ENCODE results near the gene PPP1R16B.

PPP1R16B gene

GRCh38 chr20:38827770-38828281 is 22.3 kb downstream of the PPP1R16B start:
- DNase-seq (ENCODE audit: low read depth in 2 of 2), result no peak

- DNase-seq (ENCODE audit: low read depth in 2 of 2), result no peak
These were observed 23.2 kb downstream of the PPP1R16B start for GRCh38 chr20:38828514-38829295.

- DNase-seq (ENCODE audit: low read depth in 2 of 2), result no peak
These were observed 23.9 kb downstream of the PPP1R16B start for GRCh38 chr20:38829296-38829875.

GRCh38 chr20:38830356-38830755 is 24.9 kb downstream of the PPP1R16B start:
- no peak for DNase-seq (ENCODE audit: low read depth in 2 of 2)

GRCh38 chr20:38831049-38831691 is 25.7 kb downstream of the PPP1R16B start:
- no peak for DNase-seq (ENCODE audit: low read depth in 2 of 2)

GRCh38 chr20:38831995-38832620 is 26.6 kb downstream of the PPP1R16B start:
- DNase-seq (ENCODE audit: low read depth in 2 of 2), result no peak

- DNase-seq (ENCODE audit: low read depth in 2 of 2), result no peak
These were observed 27.8 kb downstream of the PPP1R16B start for GRCh38 chr20:38833154-38833856.

- no peak for DNase-seq (ENCODE audit: low read depth in 2 of 2)
These were observed 28.3 kb downstream of the PPP1R16B start for GRCh38 chr20:38833857-38834164.

GRCh38 chr20:38834868-38835267 is 29.4 kb downstream of the PPP1R16B start:
- no peak for DNase-seq (ENCODE audit: low read depth in 2 of 2)

- no peak for DNase-seq (ENCODE audit: low read depth in 2 of 2)
These were observed 30.3 kb downstream of the PPP1R16B start for GRCh38 chr20:38835792-38836191.

- no peak for DNase-seq (ENCODE audit: low read depth in 2 of 2)
These were observed 31.5 kb downstream of the PPP1R16B start for GRCh38 chr20:38836991-38837390.

- DNase-seq (ENCODE audit: low read depth in 2 of 2), result no peak
These were observed 32.8 kb downstream of the PPP1R16B start for GRCh38 chr20:38838326-38838725.

- DNase-seq (ENCODE audit: low read depth in 2 of 2), result no peak
These were observed 34.1 kb downstream of the PPP1R16B start for GRCh38 chr20:38839563-38839962.

GRCh38 chr20:38840053-38840893 is 34.8 kb downstream of the PPP1R16B start:
- peak in 1 of 2 donors; percentile 11 for DNase-seq (ENCODE audit: low read depth in 2 of 2)

- no peak for DNase-seq (ENCODE audit: low read depth in 2 of 2)
These were observed 35.5 kb downstream of the PPP1R16B start for GRCh38 chr20:38840894-38841470.

- no peak for DNase-seq (ENCODE audit: low read depth in 2 of 2)
These were observed 36.1 kb downstream of the PPP1R16B start for GRCh38 chr20:38841570-38841969.

- DNase-seq (ENCODE audit: low read depth in 2 of 2), result no peak
These were observed 36.5 kb downstream of the PPP1R16B start for GRCh38 chr20:38842026-38842425.

GRCh38 chr20:38842558-38842981 is 37.1 kb downstream of the PPP1R16B start:
- no peak for DNase-seq (ENCODE audit: low read depth in 2 of 2)

- DNase-seq (ENCODE audit: low read depth in 2 of 2), result peak in 1 of 2 donors; percentile 9
These were observed 37.8 kb downstream of the PPP1R16B start for GRCh38 chr20:38843346-38843745.

- no peak for DNase-seq (ENCODE audit: low read depth in 2 of 2)
These were observed 39.5 kb downstream of the PPP1R16B start for GRCh38 chr20:38844963-38845362.

Data from stimulated activated CD8-positive, alpha-beta memory T cell treated with anti-CD3 and anti-CD28 coated beads, Interleukin-2, amount 100 ng/mL, for 1 hour (primary cell).